Measurements from ENCODE around the gene RPL36AL.
"Not testable (repeated sequence)": the region's sequence is repeated elsewhere in the genome, so short reads cannot be mapped to it uniquely, and the experiment has no call there.

RPL36AL gene
- 235 to 274 reads per million in 2 experiments for total RNA-seq

DNA sequence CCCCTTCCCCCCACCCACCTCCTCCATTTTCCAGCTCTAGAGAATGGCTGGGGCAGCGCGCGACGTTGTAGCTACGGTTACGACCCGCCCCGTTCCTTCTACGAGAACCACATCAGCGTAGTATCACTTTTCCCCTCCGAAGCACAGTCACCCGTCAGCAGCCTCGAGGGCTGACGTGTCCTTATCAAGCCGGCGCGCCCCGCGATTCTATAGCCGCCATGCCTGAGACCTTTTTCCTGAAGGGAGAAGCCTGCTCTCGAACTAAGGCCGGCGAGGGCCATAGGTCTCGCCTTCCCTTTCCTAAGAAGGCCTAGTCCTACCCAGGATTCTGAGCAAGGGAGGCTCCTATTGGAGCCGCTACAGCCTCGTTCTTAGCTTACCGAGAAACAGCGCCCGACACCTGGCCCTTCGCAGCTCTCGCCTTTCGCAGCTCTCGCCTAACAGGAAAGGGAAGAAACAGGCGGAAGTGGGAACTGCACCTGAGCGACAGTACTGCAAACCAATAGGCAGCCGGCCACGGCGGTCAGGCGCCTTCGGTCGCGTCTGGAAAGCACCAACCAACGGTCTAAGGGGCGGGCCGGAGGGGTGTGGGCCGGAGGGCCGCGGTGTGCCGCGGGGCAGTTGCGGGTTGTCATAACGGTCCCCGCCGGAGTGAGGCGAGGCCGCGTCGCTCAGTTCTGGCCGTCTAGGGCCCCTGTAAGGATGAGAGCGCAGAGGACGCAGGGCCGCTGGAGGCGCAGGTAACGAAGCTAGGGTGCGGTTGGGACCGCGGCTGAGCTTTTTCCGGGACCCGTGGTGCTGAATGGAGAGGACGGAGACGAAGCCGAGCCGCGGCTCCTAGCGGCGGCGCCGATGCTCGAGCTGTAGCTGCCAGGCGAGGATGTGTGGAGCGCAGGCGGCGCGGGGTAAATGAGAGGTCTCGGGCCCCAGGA lies at the start of gene RPL36AL, which contains the start of gene MGAT2:
Gene RPL36AL (minus strand): TSS at position 445 of the 932 bp plus-strand sequence. CDS start 1,522 bp downstream, outside the sequence.
Gene MGAT2 (plus strand): TSS at position 618 of the 932 bp plus-strand sequence. CDS start 470 bp downstream, outside the sequence.
- peak; percentile 89 for DNase-seq (ENCODE audit: low read depth)

- DNase-seq (ENCODE audit: low read depth), result no peak
Observed at GRCh38 chr14:49659526-49660455, 39.4 kb upstream of the RPL36AL start.

GRCh38 chr14:49657500-49657899 lies 37.1 kb upstream of the RPL36AL start:
- DNase-seq (ENCODE audit: low read depth), result not testable (repeated sequence)

GRCh38 chr14:49654511-49654910 lies 34.1 kb upstream of the RPL36AL start:
- no peak for DNase-seq (ENCODE audit: low read depth)

DNA sequence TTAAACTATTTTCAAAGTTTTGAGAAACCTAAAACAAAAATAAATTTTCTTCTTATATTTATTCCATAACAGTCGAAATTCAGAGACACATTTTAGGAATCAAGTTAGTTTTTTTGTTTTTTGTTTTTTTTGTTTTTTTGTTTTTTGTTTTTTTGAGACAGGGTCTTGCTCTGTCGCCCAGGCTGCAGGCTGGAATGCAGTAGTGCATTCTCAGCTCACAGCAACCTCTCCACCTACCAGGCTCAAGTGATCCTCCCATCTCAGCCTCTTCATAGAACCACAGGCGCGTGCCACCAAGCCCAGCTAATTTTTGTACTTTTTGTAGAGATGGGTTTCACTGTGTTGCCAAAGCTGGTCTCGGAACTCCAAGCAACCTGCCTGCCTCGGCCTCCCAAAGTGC lies 33.1 kb upstream of the RPL36AL start:
- DNase-seq (ENCODE audit: low read depth), result no peak

- DNase-seq (ENCODE audit: low read depth), result no peak
Observed at GRCh38 chr14:49642163-49642562, 21.7 kb upstream of the RPL36AL start.

DNA sequence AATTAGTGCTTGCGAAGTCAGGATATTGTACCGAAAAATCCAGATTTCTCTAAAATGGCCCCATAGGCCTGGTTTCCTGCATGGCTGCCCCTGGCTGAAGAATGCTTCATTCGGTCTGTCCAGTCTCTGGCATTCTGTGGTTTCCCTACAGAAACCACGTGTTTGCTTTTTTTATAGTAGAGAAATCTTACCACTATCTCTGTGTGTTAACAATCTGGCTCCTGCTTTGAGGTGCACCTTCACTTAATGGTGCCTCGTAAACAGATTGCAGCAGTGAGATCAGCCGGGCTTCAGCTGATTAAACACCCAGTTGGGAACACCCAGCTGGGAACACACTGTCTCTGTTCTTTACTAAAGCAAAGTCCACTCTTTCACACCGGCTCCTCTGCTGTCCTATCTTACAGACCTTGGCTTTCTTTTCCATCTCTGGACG lies 21.3 kb upstream of the RPL36AL start:
- DNase-seq (ENCODE audit: low read depth), result no peak

- DNase-seq (ENCODE audit: low read depth), result no peak
Observed at GRCh38 chr14:49640540-49641417, 20.4 kb upstream of the RPL36AL start.

- no peak for DNase-seq (ENCODE audit: low read depth)
Observed at GRCh38 chr14:49637534-49638078, 17.2 kb upstream of the RPL36AL start.

DNA sequence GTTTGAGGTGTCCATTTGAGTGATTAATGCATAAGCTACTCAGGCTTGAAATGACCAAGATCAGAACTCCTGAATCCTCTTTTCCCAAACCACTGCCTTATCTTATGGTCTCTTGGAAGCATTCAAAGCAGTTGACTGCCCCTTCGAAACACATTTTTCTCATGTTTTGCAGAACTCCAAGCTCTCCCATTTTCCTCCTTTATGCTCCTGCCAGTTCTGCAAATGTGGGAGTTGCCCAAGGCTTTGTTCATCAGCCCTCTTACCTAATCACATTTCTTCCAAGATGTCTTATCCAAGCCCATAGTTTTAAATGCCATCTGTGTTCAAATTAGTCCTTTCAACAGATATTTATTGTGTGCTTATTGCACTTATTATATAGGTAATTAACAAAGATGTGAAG lies 16.4 kb upstream of the RPL36AL start:
- DNase-seq (ENCODE audit: low read depth), result no peak

DNA sequence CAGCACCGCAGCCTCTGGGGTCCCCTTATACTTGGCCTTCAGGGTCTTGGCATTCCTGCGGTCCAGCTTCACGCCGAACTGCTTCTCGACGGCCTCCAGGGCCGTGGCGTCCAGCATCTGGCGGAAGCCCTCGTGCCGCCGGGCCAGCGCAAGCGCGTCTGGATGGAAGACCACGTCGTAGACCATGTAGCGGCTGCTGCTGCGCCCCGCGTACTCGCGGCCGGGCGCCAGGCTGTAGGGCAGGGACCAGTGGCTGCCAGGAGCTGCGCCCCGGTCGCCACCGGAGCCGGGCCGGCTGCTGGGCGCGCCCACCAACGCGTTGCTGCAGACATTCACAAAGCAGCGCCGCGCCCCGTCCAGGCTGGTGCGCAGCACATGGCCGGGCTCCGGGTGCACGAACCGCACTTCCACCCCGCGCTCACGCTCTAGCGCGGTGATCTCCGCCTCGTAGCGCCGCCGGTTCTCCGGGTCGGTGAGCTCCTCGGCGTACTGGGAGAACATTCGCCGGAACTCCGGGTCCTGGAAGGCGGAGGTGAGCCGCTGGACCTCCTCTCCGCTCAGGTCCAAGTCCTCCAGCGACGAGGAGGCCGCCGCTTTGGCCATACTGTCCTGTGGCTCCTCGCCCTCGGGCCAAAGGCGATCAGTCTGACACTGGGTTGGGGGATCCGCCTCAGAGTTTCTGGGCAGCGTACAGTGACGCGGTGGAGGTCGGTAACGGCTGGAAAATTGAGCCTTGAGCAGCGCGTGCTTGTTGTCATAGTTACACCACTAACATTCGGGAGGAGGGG lies 14.3 kb upstream of the RPL36AL start, which contains the start of gene DNAAF2:
Gene DNAAF2 (minus strand): TSS at position 698 of the 788 bp plus-strand sequence. CDS start 95 bp downstream, at position 603.
- DNase-seq (ENCODE audit: low read depth), result peak; percentile 63

DNA sequence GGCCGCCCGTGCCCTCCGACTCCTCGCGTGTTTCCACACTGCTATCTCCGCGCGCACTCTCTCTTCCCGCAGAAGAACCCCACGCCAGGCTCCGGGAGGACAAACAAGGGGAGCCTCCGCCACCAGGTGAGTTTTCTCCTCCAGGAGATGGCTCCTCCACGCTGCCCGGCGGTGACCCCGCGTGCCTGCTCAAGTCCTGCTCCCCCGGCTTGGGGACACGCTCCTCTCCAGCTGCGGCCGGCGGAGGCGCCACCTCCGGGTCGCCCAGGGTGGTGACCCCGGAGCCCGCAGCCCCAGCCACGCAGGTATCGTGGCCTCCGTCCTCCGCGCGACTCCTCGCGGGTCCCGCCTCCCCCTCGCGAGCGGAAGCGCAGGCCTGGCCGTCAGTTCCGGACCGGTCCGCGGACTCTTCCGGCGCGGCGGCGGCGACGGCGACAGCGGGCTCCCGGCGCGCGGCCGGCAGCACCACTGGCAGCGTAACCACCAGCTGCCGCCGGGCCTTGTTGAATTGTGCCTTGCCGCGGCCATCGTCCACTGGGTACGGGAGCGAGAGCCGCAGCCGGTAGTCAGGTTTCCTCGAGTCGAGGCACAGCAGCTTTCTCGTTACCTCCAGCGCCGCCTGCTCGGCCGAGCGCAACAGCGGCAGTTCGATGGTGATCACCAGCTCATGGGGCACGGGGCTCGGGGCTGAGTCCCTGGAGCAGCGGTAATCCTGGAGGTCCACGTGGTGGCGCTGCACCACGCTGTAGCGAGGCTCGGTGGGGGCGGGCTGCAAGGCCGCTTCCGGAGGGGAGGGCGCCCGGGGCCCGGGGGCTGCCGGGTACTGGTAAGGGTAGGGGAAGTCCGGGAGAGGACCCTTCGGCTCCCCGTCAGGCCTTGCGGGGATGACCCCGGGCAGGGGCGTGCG lies 13.5 kb upstream of the RPL36AL start:
- DNase-seq (ENCODE audit: low read depth), result peak; percentile 89

DNA sequence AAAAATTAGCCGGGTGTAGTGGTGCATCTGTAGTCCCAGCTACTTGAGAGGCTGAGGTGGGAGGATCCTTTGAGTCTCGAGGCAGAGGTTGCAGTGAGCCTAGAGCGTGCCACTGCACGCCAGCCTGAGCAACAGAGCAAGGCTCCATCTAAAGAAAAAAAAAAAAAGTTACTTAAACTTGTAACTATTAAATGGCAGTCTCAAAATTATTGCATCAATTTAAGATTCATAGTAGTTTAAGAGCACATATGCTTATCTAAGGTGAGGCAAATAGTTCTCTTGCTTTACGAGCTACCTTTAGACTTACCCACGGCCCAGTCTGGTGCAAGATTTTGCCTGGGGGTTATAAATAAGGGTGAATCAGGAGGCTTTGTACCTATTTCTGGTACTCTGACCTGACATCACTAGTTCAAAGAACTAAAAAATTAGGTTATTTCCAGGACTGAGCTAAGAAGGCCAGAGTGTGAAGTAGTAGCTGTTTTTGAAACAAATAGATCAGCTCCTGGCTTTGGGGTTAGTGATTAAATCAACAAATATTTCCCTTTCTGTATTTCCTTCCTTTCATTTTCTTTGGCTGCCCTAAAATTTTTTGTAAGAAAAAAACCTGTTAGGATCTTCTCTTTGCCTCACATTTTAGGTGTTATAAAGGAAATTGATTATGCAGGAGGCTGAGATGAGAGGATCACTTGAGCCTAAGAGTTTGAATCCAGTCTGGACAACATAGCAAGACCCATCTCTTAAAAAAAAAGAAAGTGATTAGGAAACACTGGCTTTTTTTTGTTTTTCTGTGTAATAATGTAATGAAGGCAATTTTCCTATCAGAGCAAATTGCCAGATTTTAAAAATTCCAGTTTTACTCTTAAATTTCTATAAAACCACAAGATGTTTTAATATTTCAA lies 3.8 kb upstream of the RPL36AL start:
- no peak for DNase-seq (ENCODE audit: low read depth)

DNA sequence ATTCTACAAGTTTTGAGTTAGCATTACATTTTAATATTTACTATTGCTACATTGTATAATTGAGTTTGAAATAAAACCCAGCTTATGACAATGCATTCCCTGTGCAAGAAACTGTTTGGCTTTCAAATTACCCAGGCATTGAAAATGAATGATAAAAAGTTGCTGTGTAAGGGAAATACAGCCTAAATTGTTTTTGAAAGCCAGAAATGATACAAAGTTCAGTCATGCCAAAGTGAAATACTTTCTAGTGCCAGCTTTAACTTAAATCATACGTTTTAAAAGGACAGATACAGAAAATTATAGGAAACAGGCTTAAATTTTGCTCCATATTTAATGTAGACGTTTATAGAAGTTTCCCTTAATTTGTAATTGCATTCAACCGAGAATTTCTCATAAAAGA lies 3.0 kb upstream of the RPL36AL start:
- DNase-seq (ENCODE audit: low read depth), result no peak

DNA sequence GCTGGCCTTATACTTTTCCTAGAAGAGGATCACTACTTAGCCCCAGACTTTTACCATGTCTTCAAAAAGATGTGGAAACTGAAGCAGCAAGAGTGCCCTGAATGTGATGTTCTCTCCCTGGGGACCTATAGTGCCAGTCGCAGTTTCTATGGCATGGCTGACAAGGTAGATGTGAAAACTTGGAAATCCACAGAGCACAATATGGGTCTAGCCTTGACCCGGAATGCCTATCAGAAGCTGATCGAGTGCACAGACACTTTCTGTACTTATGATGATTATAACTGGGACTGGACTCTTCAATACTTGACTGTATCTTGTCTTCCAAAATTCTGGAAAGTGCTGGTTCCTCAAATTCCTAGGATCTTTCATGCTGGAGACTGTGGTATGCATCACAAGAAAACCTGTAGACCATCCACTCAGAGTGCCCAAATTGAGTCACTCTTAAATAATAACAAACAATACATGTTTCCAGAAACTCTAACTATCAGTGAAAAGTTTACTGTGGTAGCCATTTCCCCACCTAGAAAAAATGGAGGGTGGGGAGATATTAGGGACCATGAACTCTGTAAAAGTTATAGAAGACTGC lies 1.7 kb upstream of the RPL36AL start:
- DNase-seq (ENCODE audit: low read depth), result no peak

DNA sequence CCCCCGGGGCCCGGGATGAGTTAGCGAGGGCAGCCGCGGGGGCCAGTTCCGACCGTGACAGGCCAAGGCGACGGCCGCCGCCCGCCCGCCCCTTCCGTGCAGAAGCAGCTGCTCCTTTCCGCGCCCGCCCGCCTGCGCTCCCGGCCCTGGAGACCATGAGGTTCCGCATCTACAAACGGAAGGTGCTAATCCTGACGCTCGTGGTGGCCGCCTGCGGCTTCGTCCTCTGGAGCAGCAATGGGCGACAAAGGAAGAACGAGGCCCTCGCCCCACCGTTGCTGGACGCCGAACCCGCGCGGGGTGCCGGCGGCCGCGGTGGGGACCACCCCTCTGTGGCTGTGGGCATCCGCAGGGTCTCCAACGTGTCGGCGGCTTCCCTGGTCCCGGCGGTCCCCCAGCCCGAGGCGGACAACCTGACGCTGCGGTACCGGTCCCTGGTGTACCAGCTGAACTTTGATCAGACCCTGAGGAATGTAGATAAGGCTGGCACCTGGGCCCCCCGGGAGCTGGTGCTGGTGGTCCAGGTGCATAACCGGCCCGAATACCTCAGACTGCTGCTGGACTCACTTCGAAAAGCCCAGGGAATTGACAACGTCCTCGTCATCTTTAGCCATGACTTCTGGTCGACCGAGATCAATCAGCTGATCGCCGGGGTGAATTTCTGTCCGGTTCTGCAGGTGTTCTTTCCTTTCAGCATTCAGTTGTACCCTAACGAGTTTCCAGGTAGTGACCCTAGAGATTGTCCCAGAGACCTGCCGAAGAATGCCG lies 872 bp upstream of the RPL36AL start:
- DNase-seq (ENCODE audit: low read depth), result peak; percentile 35

GRCh38 chr14:49619730-49620129 lies 696 bp downstream of the RPL36AL start:
- no peak for DNase-seq (ENCODE audit: low read depth)
